Neural progenitor cell (in vitro differentiated cells): Measurements from ENCODE around the gene CETN2. TPM values are rescaled to one million over a fixed set of nuclear protein-coding genes. Genes with fewer than 3 reads are reported as not detected.

Source experiments
- DNase-seq: peaks from one replicate; pipeline ENCODE4 v3.0.0-alpha.2; 2016; ENCODE audit warnings: low spot score
- H2AFZ ChIP-seq: fragments of 200-600 bp; sonication (generic); replicated peaks from 2 replicates; pipeline ENCODE4 v1.6.1; 2016; ENCODE audit warnings: antibody characterized with exemption
- H3F3A ChIP-seq: fragments of 200-600 bp; sonication (generic); 2 replicates; pipeline ENCODE4 v1.6.1; 2016; ENCODE audit warnings: antibody characterized with exemption, low read depth
- H3K27ac ChIP-seq: fragments of 200-600 bp; sonication (generic); 2 replicates; pipeline ENCODE4 v1.5.1; 2016; ENCODE audit warnings: mild to moderate bottlenecking
- H3K27me3 ChIP-seq: fragments of 200-600 bp; sonication (generic); 2 replicates; pipeline ENCODE4 v1.6.1; 2016; ENCODE audit warnings: mild to moderate bottlenecking, moderate library complexity
- H3K36me3 ChIP-seq: fragments of 200-600 bp; sonication (generic); 2 replicates; pipeline ENCODE4 v1.5.1; 2016
- H3K4me1 ChIP-seq: fragments of 200-600 bp; sonication (generic); 2 replicates; pipeline ENCODE4 v1.6.1; 2016; ENCODE audit warnings: mixed run types
- H3K4me2 ChIP-seq: fragments of 200-600 bp; sonication (generic); 2 replicates; pipeline ENCODE4 v1.6.1; 2016
- H3K4me3 ChIP-seq: fragments of 200-600 bp; sonication (generic); 2 replicates; pipeline ENCODE4 v1.5.1; 2016
- H3K79me2 ChIP-seq: fragments of 200-600 bp; sonication (generic); 2 replicates; pipeline ENCODE4 v1.6.1; 2016; ENCODE audit warnings: low read depth
- H3K9ac ChIP-seq: fragments of 200-600 bp; sonication (generic); 2 replicates; pipeline ENCODE4 v1.6.1; 2016
- H3K9me3 ChIP-seq: fragments of 200-600 bp; sonication (generic); 2 replicates; pipeline ENCODE4 v1.5.1; 2016; ENCODE audit warnings: low read depth
- H4K20me1 ChIP-seq: fragments of 200-600 bp; sonication (generic); 2 replicates; pipeline ENCODE4 v1.6.1; 2016; ENCODE audit warnings: low read depth
- H3K27ac Mint-ChIP-seq: 3 replicates; pipeline ENCODE4 v1.8.0; 2021; ENCODE audit warnings: mixed read lengths
- H3K27me3 Mint-ChIP-seq: 2 replicates; pipeline ENCODE4 v1.8.0; 2022; ENCODE audit warnings: low read depth, mild to moderate bottlenecking, inconsistent platforms, moderate library complexity, mixed read lengths; ENCODE audit not compliant: insufficient read depth
- H3K36me3 Mint-ChIP-seq: 3 replicates; pipeline ENCODE4 v1.8.0; 2021; ENCODE audit warnings: mixed read lengths
- H3K4me1 Mint-ChIP-seq: 3 replicates; pipeline ENCODE4 v1.8.0; 2021; ENCODE audit warnings: mixed read lengths
- H3K4me3 Mint-ChIP-seq: 3 replicates; pipeline ENCODE4 v1.8.0; 2021; ENCODE audit warnings: mild to moderate bottlenecking, moderate library complexity, mixed read lengths
- H3K9me3 Mint-ChIP-seq: 3 replicates; pipeline ENCODE4 v1.8.0; 2020; ENCODE audit warnings: mixed read lengths
- CTCF ChIP-seq: fragments of 200-600 bp; sonication (generic); IDR thresholded peaks from 2 replicates; pipeline ENCODE4 v1.5.1; 2017; ENCODE audit warnings: antibody characterized with exemption, mild to moderate bottlenecking
- EZH2 ChIP-seq: fragments of 200-600 bp; sonication (generic); IDR thresholded peaks from 2 replicates; pipeline ENCODE4 v1.6.1; 2017; ENCODE audit warnings: antibody characterized with exemption, mild to moderate bottlenecking, moderate library complexity
- EZH2phosphoT487 ChIP-seq: fragments of 200-600 bp; sonication (generic); IDR thresholded peaks from 2 replicates; pipeline ENCODE4 v1.6.1; 2017; ENCODE audit warnings: antibody characterized with exemption
- total RNA-seq: library from RNA; depleted of rRNA; stranded (reverse); fragments of >200 nt; gene quantifications from 2 replicates; pipeline ENCODE4 v1.2.3, GENCODE V29; 2015; ENCODE audit warnings: low replicate concordance

The CETN2 gene
- total RNA-seq = 43.5 and 82.3 TPM in 2 replicates

GRCh38 chrX:152830312-152831305, at the start of gene CETN2, which contains the start of gene NSDHL:
CETN2 (minus strand) TSS chrX:152830757; CDS start chrX:152830710, 47 bp downstream.
NSDHL (plus strand) TSS chrX:152831063; CDS start chrX:152846325, 15,262 bp downstream.
- Mint-ChIP-seq H3K4me1 (peaks cover 9% of the 10 kb centered on the region), H3K4me3 (peak within 1 kb of the TSS; percentile 94), H3K27me3 (no peaks in the 10 kb centered on the region), H3K36me3 (peaks cover 27% of the 10 kb centered on the region), H3K9me3 (peaks cover 4% of the 10 kb centered on the region), H3K27ac (peak within 1 kb of the TSS; percentile 92)
- H3K36me3 ChIP-seq = no peaks in the 10 kb centered on the region
- no peak within 1 kb of the TSS for H3K27ac ChIP-seq
- peaks cover 47% of the 10 kb centered on the region for H3K79me2 ChIP-seq
- no peaks in the 10 kb centered on the region for H3K27me3 ChIP-seq
- peak within 1 kb of the TSS; percentile 86 for H3K4me2 ChIP-seq
- peak within 1 kb of the TSS; percentile 82 for H3K4me3 ChIP-seq
- H2AFZ ChIP-seq = no peak within 1 kb of the TSS
- H3K4me1 ChIP-seq = peaks cover 3% of the 10 kb centered on the region
- peak; percentile 96 for DNase-seq
- TF ChIP-seq EZH2phosphoT487 = no peak
- TF ChIP-seq EZH2 = no peak
- TF ChIP-seq CTCF = no peak
- no peaks in the 10 kb centered on the region for H3K9me3 ChIP-seq
- peak within 1 kb of the TSS; percentile 87 for H3K9ac ChIP-seq
- no peaks in the 10 kb centered on the region for H4K20me1 ChIP-seq
- H3F3A ChIP-seq = no peaks in the 10 kb centered on the region

GRCh38 chrX:152878976-152879755, 48.6 kb upstream of the CETN2 start:
- no peaks in the 10 kb centered on the region for H3K79me2 ChIP-seq
- H3K36me3 ChIP-seq = no peaks in the 10 kb centered on the region
- no peak for DNase-seq
- no peaks in the 10 kb centered on the region for H3K4me1 ChIP-seq
- no peaks in the 10 kb centered on the region for H3F3A ChIP-seq
- Mint-ChIP-seq H3K9me3 (peaks cover 22% of the 10 kb centered on the region), H3K4me1 (peaks cover under 1% of the 10 kb centered on the region), H3K36me3 (no peaks in the 10 kb centered on the region), H3K4me3 (no peak overlapping the region), H3K27ac (no peak overlapping the region), H3K27me3 (peaks cover 2% of the 10 kb centered on the region)
- H4K20me1 ChIP-seq = no peaks in the 10 kb centered on the region
- TF ChIP-seq EZH2phosphoT487 = no peak
- TF ChIP-seq CTCF = no peak
- no peak for TF ChIP-seq EZH2
- no peak overlapping the region for H3K4me3 ChIP-seq
- no peak overlapping the region for H2AFZ ChIP-seq
- no peak overlapping the region for H3K27ac ChIP-seq
- H3K9me3 ChIP-seq = no peaks in the 10 kb centered on the region
- no peaks in the 10 kb centered on the region for H3K27me3 ChIP-seq
- no peak overlapping the region for H3K4me2 ChIP-seq
- no peak overlapping the region for H3K9ac ChIP-seq

- no peak for DNase-seq
- Histone ChIP-seq H3K27ac (no peak overlapping the region), H3K4me2 (no peak overlapping the region), H2AFZ (no peak overlapping the region), H3K36me3 (no peaks in the 10 kb centered on the region), H3K9me3 (no peaks in the 10 kb centered on the region), H3F3A (no peaks in the 10 kb centered on the region), H3K4me3 (no peak overlapping the region), H3K27me3 (no peaks in the 10 kb centered on the region), H3K4me1 (no peaks in the 10 kb centered on the region), H4K20me1 (no peaks in the 10 kb centered on the region), H3K79me2 (no peaks in the 10 kb centered on the region), H3K9ac (no peak overlapping the region)
- Mint-ChIP-seq H3K27ac (no peak overlapping the region), H3K36me3 (peaks cover 3% of the 10 kb centered on the region), H3K27me3 (peaks cover 2% of the 10 kb centered on the region), H3K9me3 (peaks cover 25% of the 10 kb centered on the region), H3K4me1 (peaks cover 2% of the 10 kb centered on the region), H3K4me3 (no peak overlapping the region)
- TF ChIP-seq EZH2phosphoT487 (no peak), CTCF (no peak)
Measured at GRCh38 chrX:152876931-152877840, 46.6 kb upstream of the CETN2 start.
